NCI-H226 (cell line): Measurements from ENCODE around the gene PAX2.

Experiments
- DNase-seq: peaks from one replicate; pipeline ENCODE4 v3.0.0-alpha.2; 2015

Gene PAX2

GRCh38 chr10:100761191-100761590 lies 15.8 kb downstream of the PAX2 start:
- DNase-seq: no peak

DNA sequence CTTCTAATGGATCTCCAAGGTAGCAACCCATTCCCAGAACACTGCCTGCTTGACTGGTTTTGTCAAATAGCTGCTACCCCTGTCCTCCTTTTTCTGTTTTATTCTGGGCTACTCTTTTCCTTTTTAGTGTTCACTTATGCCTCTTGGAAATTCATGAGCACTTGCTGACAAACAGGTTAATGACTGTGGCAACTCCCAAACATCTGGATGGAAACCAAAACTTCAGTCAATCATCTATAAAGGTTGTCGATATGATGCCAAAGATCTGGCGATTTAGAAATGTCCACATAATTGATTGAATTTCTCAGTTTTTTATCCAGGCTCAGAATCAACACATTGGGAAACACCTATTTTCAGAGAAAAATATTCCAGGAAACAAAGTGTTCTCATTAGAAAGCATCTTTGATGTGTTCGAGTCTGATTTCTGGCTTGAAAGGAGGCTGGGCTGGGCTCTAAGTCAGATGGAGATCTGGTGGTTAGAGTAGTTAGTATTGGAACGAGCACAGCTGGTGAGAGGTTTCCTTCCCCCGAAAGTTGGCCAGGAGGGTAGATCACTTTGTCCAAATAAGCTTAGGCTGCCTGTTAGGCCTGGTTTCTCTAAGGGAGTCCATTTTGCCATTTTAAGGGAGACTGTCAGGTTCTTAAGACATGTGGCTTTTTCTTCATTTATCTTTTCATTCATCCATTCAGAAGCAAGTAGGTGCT lies 17.8 kb downstream of the PAX2 start:
- DNase-seq: no peak

- DNase-seq: no peak
These were observed 21.5 kb downstream of the PAX2 start for GRCh38 chr10:100766693-100767421.

DNA sequence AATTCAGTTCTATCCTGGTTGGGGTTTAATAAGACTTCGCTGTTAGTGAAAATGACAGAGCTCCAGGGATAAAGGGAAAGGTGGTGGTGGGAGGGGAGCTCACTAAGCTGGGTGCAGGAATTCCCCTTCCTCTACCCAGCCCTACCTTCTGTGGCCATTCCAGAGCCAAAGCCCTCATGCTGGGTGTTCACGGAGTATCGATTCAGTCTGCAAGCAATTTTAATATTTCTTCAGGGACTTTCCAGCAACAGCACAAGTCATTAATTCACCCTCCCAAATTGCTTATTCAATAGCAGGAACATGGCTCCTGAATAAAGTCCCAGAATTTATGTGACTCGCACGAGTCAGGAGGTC lies 22.0 kb downstream of the PAX2 start:
- DNase-seq: no peak

- DNase-seq: no peak
These were observed 24.1 kb downstream of the PAX2 start for GRCh38 chr10:100769481-100769880.

DNA sequence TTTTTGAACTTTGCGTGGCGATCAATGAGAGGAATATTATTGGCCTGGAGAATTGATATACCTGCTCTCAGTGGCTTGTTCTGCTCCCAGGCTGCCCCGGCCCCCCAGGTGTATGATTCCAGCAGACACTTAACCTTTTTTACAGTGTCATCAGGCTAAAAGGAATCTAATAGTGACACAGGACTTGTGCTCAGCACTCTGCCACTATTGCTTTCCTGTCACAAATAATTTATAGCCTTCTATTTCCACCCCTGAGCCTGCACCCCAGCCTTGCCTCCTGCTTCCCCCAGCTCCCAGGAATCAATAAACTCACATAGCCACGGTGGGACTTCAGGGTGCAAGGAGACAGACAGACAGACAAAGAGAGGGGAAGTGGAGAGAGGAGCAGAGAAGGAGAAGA lies 28.3 kb downstream of the PAX2 start:
- DNase-seq: no peak

- no peak for DNase-seq
These were observed 28.8 kb downstream of the PAX2 start for GRCh38 chr10:100774223-100774622.

DNA sequence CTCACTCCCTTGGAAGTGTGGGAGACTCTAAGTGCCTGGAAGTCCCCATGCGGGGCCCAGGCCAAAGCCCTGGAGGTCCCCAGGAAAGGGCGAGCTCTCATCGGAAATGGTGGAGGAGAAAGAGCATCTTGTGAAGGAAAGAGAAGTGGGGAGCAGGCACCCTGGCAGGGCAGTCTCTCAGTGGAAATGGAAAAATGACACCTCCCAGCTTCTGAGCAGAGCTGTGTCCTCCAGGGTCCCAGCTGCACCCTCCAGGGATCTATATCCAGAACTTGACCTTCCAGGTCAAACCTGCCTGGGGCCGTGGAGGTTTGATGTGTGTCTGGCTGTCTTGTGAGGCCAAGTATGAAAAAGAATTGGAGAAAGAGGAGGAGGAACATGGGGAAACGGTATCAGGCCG lies 29.5 kb downstream of the PAX2 start:
- no peak for DNase-seq

GRCh38 chr10:100775386-100775785 lies 30.0 kb downstream of the PAX2 start:
- peak; percentile 72 for DNase-seq

- DNase-seq: no peak
These were observed 30.5 kb downstream of the PAX2 start for GRCh38 chr10:100775871-100776270.

DNA sequence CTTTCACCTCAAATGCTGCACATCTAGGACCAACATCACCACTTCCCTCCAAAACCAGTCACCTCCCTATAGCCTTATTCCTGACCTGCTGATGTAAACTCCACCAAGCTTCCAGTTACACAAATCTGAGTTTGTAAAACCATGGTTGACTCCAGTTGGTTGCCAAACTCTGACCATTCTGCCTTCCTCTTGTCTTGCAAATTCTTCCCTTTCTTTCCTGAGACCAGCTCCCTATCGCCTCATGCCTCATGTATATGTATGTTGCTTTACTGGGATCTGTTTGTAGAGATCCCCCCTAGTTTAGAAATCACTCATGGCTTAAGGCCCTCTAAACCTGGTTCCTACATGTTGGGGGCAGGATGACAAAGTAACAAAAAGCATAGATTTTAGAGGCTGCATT lies 31.3 kb downstream of the PAX2 start:
- no peak for DNase-seq

- no peak for DNase-seq
These were observed 33.9 kb downstream of the PAX2 start for GRCh38 chr10:100779329-100779728.

DNA sequence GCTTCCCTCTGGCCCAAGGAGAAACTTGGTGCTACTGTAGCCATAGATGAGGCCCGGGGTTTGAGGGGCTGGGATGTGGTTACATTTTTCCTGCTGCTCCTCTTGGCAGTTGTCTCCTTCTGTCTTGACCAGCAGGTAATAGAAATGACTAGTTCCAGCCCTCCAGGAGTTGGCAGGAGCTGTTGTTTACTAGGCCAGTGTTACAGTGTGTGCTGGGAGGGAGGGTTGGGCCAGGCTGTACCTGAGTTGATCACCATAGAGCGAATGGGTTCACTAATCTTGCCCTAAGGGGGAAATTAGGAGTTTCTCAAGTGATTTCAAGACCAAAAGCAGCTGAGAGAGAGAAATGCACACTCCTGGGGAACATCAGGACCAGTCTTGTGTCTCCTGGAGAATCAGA lies 34.9 kb downstream of the PAX2 start:
- DNase-seq: no peak

DNA sequence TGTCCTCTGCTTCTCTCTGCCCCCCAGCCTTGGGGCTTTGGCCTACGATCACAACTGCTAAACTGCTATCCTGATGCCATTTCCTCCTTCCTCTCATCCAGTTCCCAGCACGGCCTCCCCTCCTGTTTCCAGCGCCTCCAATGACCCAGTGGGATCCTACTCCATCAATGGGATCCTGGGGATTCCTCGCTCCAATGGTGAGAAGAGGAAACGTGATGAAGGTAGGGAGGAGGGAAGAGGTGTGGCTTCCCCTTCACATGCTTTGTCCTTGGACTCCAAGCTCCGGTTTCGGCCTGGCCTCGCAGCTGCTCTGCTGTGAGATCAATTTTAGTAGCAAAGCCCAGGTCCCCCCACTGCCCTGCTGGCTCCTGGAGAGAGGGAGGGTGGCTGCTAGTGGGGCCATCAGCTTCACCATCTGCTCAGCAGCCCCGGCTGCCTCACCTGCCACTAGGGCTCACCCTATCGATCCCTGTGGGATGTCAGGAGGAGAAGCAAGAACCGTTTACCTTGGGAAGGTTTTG lies 35.8 kb downstream of the PAX2 start:
- no peak for DNase-seq

DNA sequence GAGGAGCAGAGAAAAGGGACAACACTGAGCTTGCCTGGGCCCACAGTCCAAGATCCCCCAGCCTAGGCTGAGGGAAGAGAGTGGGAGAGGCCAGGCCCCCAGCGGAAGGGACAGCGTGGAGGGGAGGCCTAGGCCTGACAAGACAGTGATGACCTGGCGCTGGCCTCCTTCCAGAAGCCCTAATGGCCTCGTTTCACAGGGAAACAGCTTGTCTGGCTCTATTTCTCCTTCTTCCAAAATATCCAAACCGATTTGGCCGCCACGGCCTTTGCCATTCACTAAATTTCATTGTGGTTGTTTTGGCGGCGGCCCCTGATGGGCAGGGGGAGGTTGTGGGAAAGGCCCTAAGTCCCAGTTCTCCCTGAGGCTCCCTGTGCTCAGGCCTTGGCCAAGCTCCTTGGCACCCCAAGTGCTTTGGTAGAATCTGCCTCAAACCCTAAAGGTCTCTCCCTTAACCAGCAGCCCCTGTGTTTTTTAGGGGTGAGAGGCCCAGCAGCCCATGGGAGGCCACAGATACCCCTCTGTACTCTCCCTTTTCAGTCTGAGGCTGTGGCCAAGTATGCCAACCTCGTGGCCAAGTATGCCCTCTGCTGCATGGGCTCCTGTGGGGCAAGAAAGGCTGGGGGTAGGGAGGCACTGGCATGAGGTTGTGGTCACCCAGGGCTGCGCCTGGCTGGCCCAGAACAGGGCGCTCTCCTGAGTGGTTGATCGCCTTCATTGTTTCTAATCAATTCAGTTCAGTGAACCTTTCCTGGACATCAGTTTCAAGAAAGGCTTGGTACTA lies 37.3 kb downstream of the PAX2 start:
- DNase-seq: no peak

DNA sequence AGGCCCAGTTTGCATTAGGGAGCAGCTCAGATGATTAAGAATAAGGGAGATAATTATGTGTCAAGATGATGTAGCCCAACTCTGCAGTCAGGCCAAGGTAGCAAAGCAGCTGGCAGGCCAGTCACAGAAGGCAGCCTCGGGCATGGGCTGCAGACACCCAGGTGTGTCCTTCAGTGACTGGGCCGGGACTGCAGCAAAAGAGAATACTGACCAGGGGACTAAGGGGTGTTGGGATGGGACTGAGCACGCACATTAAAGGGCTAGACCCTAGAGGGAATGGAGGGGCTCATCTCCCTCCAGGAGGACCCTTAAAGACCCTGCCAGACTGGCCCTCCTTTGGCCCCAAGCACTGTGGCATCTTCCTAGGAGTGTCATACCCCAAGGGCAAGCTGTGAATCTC lies 38.7 kb downstream of the PAX2 start:
- DNase-seq: no peak

- DNase-seq: no peak
These were observed 41.2 kb downstream of the PAX2 start for GRCh38 chr10:100786591-100786990.

GRCh38 chr10:100788002-100788903 lies 42.9 kb downstream of the PAX2 start:
- DNase-seq: no peak

DNA sequence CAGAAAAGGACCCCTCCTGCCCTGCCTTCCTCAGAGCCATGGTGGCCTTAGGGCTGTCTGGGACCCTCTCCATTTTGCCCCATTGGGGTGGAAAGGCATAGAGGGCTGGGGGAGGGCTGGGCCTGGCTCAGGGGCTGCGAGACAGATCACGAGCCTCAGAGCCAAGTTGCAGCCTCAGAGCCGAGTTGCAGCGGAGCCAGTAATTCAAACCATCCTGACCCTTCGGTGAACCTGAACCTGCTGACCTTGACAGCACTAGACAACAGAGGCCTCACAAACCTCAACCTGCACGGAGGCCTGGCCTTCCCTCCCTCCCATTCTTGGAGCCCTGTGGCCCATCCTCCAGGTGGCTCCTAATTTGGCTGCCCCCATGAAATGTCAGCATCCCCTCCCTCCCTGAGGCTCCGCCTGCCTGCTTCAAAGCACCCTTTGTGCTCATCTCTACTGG lies 45.4 kb downstream of the PAX2 start:
- DNase-seq: no peak

DNA sequence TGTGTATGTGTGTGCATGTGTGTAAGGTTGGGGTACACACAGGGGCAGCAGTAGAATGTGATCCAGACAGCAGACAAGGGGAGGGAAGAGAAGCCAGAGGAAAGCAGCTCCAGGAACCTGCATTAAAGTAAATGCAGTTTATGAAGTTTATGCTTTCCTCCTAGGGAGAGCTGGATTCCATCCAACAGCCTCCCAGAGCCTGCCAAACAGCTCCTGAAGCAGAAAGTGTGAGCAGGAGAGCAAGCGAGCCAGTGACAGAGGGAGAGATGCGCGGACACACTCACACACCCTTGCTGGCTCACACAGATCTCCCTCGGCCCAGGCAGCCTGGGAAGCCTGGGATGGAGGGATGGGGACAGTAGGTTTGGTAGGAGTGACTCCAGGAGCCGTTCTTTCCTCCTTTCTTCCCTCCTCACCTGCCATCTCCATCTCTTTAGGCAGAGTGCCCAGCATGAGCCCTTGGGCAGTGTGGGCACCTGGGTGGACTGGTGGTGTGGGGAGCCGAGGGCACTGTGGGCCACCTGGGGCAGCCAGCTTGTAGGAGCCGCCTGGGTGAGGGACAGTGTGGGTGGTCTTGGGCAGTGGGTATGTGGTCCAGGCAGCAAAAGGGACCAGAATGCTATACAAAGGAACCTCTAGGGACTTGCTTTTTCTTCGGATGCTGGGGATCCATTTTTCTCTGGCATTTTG lies 46.1 kb downstream of the PAX2 start:
- DNase-seq: no peak

GRCh38 chr10:100792574-100792973 lies 47.2 kb downstream of the PAX2 start:
- no peak for DNase-seq

GRCh38 chr10:100793055-100793454 lies 47.7 kb downstream of the PAX2 start:
- no peak for DNase-seq
